GM19025 (cell line): ENCODE data around the gene TCF25.
"Not testable (repeated sequence)": the region's sequence is repeated elsewhere in the genome, so short reads cannot be mapped to it uniquely, and the experiment has no call there.

Source experiments
- ATAC-seq: cut with Tn5 transposase; IDR thresholded peaks from one replicate; pipeline ENCODE4 v1.9.1; 2021; ENCODE audit warnings: mild to moderate bottlenecking, low read depth, moderate library complexity; ENCODE audit not compliant: unreplicated experiment

Gene TCF25, protein sequence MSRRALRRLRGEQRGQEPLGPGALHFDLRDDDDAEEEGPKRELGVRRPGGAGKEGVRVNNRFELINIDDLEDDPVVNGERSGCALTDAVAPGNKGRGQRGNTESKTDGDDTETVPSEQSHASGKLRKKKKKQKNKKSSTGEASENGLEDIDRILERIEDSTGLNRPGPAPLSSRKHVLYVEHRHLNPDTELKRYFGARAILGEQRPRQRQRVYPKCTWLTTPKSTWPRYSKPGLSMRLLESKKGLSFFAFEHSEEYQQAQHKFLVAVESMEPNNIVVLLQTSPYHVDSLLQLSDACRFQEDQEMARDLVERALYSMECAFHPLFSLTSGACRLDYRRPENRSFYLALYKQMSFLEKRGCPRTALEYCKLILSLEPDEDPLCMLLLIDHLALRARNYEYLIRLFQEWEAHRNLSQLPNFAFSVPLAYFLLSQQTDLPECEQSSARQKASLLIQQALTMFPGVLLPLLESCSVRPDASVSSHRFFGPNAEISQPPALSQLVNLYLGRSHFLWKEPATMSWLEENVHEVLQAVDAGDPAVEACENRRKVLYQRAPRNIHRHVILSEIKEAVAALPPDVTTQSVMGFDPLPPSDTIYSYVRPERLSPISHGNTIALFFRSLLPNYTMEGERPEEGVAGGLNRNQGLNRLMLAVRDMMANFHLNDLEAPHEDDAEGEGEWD

DNA sequence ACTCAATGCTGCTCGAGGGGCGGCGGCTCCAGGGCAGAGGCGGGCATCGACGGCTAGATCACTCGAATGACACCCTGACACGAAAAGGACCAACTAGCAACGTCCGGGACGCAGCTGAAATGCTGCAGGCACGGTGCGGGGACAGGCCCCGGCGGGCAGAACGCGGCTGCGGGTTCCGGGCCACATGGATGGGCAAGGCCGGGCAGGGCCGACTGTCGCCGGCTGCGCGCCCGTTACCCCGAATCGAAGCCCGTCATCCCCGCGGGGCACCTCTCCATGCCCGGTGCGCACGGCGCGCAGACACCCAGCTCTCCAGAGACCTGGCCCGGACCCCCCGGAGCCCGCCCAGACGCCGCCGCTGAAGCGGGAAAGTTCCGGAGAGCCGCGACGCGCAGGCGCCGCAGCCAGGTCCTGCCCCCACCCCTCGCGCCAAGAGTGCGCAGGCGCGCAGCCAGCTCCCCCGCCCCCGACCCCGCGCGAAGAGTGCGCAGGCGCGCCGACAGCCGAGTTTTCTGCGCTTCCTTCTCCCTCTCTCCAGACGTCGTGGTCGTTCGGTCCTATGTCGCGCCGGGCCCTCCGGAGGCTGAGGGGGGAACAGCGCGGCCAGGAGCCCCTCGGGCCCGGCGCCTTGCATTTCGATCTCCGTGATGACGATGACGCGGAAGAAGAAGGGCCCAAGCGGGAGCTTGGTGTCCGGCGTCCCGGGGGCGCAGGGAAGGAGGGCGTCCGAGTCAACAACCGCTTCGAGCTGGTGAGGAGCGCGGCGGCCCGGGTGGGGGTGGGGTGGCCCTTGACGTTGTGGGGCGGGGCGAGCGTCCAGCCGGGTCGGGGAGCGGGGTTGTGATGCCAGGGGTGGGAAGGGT, at the start of gene TCF25:
Gene TCF25, plus strand, starts transcription at position 484 of the 863 bp plus-strand sequence. Its CDS starts 76 bp downstream, at position 560.
- ATAC-seq = peak; percentile 38

DNA sequence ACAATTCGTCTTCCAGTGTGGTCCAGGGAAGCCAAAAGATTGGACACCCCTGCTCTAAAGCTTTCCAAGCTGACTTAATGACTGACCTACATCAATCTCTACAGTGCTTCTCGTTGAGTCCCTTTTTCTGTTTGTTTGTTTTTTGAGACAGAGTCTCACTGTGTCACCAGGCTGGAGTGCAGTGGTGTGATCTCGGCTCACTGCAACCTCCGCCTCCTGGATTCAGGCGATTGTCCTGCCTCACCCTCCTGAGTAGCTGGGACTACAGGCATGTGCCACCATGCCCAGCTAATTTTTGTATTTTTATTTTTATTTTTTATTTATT, 49.6 kb upstream of the TCF25 start:
- not testable (repeated sequence) for ATAC-seq

DNA sequence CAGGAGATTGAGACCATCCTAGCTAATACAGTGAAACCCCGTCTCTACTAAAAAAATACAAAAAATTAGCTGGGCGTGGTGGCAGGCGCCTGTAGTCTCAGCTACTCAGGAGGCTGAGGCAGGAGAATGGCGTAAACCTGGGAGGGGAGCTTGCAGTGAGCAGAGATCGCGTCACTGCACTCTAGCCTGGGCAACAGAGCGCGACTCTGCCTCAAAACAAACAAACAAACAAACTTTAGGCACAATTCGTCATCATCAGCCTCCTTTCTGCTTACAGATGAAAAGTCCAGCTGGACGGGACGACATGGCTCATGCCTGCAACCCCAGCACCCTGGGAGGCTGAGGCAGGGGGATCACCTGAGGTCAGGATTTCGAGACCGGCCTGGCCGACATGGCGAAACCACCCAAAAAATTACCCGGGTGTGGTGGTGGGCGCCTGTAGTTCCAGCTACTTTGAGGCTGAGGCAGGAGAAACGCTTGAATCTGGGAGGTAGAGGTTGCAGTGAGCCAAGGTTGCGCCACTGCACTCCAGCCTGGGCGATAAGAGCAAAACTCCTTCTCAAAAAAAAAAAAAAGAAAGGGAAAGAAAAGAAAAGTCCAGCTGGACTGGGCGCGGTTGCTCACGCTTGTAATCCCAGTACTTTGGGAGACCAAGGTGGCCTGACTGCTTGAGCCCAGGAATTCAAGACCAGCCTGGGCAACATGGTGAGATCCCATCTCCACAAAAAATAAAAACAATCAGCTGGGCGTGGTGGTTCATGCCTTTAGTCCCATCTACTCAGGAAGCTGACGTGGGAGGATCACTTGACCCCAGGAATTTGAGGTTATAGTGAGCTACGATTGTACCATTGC, 46.6 kb upstream of the TCF25 start:
- ATAC-seq = no peak

DNA sequence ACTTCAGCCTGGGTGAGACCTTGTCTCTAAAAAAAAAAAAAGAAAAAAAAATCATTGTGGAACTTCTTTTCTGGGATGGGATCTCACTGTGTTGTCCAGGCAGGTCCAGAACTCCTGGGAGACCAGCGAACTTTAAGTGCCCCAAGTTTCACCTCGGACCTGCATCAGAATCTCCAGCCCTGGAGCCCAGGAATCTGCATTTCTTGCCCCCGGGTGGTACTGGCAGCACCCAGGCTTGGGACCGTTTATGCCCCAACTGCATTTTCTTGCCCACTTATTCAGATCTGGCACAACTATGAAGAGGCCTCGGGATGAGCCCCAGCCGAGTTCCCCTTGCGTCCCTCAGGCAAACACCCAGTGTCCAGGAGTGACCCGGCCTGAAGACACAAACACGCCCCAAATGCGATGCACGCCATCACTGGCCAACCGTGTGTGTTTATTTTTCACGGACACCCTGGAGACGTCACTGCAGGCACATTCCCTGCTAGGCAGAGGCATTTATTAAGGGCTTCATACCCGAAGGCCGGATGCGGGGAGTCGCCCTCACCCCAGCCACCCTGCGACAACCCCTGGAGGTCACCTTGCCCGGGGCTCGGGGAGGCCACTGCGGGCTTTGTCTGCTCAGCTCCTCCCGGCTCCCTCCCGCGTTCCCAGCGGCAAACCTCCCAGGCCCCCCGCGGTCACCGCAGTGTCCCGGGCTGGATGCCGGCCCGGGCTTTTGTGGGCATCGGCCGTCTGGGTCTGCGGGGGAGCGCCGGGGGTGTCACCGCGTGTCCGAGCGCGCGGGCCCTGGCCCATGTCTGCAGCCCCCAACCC, 45.8 kb upstream of the TCF25 start:
- ATAC-seq = no peak

DNA sequence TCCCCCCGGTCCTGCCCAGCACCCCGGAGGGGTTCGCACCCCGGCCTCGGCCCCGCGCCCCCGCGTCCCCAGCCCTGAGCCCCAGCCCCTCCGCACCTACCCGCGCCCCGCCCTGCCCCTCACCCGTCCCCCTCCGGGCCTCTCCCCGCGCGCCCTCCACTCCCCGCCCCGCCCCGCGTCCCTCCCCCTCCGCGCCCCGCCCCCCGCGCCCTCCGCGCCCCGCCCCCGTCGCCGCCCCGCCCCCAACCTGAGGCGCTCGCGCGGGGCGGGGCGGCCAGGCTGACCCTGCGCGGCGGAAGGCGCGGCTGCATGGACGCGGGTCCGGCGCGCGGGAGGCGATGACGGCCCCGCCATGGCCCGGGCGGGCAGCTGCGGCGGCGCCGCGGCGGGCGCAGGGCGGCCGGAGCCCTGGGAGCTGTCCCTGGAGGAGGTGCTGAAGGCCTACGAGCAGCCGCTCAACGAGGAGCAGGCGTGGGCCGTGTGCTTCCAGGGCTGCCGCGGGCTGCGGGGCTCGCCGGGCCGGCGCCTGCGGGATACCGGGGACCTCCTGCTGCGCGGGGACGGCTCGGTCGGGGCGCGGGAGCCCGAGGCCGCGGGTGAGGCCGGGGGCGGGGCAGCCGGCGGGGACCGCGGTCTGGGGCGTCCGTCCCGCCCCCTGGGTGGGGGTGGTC, 45.1 kb upstream of the TCF25 start, which contains the start of gene SPIRE2:
Gene SPIRE2, plus strand, starts transcription at position 277 of the 671 bp plus-strand sequence. Its CDS starts 76 bp downstream, at position 353.
- ATAC-seq = peak; percentile 55

DNA sequence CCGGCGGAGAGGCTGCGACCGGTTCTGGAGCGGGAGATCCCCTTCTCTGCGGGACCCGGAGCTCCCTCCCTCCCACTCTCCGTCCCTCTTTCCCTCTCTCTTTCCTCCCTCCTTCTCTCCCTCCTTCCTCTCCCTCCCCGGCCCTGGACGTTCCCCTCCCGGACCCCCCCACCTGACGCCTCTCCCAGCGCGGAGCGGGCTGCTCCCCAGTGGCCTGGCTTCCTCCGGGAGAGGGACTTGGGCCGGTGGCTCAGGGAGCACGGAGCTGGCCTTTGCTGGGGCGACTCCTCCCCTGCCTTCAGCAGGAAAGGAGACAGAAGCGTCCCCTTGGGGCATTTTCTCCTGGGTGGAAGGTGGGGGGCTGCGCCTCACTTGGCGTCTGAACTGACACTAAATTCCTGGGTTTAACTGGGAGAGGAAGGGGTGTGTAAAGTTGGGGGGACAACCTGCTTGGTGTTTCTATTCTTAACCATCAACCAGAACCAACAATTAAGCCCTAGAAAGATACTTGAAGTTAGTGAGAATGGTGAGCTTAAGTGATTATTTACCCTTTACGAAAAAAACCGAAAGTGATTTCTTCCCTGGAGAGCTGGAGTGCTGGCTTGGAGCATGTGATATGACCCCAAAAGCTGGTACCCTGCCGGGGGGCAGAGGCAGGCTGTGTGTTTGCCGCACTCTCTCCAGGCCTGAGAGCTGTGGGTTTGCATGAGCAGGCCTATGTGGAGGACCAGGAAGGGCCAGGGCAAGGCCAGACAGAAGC, 44.3 kb upstream of the TCF25 start:
- ATAC-seq = no peak

DNA sequence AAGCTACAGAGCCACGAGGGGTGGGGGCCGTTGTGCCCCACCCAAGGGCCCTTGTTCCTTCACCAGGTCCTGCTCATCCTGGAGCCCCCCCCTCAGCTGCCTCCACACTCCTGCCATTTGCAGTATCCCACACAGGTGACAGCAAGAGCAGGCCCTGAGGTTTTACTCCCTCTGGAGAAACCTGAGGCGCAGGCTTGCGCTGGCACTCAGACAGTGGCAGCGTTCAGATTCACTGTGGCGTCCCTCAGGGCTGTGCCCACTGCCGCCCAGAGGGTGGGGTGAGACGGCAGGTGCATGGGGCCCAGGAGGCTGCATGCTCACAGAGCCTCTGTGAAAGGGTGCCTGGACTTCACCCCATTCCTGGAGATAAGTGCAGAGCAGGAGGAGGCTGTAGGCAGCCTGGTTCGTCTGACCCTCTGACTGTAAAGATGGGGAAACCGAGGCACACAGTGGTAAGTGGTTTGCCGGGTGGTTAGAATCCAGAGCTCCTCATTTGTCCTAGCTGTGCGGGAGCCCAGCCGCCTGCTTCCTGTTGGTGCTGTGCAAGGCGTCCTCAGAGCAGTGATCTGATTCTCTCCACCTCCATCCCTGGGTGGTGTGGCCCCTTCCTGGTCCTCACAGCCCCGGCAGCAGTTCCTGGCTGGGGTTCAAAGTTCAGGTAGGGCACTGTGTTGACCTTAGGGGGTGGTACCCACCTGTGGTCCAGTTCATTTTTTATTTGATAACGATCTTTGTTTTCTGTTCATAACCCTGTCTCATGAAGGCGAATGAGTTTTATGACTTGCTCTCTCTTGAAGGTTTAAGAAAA, 43.6 kb upstream of the TCF25 start:
- no peak for ATAC-seq

DNA sequence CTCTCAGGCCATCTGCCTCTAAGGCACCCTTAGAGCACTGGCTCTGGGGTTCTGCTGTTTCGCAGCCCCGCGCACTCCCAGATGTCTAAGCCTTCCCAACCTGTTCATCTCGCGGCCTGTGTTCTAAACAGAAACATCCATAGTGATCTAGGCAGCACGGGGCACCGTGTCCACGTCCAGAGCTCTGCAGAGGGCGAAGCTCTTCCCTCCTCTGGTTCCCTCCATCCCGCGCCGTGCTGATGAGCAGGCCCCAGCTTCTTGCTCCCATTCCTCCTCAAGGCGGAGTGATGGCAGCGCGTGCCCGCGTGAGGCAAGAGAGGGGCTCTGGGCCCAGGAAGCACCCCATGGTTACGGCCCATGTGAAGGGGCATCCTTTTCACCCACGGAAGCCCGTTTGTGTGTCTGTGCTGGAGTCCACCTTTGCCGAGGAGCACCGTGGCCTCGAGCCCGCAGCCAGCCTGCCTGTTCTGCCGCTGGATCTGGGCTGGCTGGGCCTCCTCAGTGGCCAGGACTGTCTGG, 41.5 kb upstream of the TCF25 start:
- no peak for ATAC-seq

DNA sequence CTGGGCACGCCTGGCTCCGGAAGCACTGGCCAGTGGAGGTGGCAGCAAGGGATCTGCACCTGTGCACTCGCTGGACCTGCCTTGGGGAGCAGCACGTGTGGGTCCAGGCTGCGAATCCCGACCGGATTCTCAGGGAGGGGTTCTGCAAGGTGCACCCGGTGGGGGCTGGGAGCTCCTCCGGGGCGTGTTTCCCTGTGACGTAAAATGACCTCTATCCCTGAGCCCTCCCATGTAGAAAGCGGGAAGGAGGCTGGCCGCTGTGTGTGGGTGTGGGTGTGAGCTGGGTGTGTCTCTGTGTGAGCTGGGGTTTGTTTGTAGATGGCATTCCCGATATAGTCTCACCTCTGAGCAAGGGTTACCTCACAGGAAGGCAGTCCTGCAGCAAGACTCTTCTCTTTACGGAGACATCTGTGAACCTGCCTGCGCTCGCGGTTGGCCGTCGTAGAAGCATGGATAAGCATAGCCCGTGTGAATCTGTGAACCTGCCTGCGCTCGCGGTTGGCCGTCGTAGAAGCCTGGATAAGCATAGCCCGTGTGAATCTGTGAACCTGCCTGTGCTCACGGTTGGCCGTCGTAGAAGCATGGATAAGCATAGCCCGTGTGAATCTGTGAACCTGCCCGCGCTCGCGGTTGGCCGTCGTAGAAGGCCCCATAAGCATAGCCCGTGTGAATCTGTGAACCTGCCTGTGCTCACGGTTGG, 39.6 kb upstream of the TCF25 start:
- not testable (repeated sequence) for ATAC-seq

DNA sequence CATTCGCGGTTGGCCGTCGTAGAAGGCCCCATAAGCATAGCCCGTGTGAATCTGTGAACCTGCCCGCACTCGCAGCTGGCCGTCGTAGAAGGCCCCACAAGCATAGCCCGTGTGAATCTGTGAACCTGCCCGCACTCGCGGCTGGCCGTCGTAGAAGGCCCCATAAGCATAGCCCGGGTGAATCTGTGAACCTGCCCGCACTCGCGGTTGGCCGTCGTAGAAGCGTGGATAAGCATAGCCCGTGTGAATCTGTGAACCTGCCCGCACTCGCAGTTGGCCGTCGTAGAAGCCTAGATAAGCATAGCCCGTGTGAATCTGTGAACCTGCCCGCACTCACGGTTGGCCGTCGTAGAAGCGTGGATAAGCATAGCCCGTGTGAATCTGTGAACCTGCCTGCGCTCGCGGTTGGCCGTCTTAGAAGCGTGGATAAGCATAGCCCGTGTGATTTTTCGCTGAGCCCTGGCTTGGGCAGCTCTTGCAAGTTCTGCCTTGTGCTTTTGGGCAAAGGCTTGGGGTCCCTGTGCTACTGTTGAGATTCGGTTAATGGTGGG, 38.5 kb upstream of the TCF25 start:
- not testable (repeated sequence) for ATAC-seq

DNA sequence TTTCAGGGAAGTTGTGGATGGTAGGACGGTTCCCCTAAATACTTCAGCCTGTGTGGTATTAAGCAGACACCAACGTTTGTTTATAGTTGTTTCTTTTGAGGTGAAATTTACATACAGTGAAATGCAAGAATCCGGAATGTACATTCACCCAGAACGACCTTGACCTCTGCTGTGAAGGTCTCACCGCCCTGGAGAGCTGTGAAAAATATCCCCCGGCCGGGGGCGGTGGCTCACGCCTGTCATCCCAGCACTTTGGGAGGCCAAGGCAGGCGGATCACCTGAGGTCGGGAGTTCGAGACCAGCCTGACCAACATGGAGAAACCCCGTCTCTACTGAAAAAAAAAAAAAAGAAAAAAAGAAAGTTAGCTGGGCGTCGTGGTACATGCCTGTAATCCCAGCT, 36.9 kb upstream of the TCF25 start:
- not testable (repeated sequence) for ATAC-seq

DNA sequence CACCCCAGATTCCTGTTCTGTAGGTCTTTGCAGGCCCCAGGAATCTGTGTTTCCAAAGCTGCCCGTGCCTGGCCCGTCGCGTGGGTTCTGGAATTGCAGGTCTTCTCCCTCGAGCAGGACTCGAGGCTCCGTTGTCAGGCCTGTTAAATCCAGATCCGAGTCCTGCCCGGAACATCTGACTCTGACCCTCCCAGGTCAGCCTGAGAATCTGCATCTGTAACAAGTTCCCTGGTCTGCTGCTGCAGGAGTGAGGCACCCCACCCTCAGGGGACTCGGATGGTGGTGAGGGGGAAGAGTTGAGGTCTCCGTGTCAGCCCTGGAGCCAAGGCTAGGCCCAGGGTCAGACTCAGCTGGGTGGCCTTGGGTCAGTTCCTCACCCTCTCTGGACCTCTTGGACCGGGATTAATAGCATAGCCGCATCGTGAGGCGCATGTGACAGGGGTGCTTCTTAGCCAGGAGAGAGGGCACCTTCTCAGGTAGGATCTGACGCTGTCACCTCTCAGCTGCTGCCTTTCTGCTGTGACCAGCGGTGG, 36.3 kb upstream of the TCF25 start:
- ATAC-seq = no peak

DNA sequence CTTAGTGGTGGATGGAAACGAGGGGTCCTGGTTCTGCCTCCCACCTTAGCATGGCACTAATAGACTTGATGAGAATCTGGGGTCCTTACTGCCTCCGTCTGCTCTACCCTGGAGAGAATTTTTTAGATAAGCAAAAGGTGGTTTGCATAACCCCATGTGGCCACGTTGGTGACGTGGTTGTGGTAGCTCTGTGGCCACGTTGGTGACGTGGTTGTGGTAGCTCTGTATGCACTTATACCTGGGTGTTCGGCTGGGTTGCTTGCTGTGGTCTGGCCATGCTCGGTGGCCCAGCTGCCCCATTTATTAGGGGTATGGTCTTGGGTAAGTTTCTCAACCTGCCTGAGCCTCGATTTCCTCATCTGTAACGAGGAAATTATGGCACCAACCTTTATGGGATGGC, 32.1 kb upstream of the TCF25 start:
- ATAC-seq = no peak

DNA sequence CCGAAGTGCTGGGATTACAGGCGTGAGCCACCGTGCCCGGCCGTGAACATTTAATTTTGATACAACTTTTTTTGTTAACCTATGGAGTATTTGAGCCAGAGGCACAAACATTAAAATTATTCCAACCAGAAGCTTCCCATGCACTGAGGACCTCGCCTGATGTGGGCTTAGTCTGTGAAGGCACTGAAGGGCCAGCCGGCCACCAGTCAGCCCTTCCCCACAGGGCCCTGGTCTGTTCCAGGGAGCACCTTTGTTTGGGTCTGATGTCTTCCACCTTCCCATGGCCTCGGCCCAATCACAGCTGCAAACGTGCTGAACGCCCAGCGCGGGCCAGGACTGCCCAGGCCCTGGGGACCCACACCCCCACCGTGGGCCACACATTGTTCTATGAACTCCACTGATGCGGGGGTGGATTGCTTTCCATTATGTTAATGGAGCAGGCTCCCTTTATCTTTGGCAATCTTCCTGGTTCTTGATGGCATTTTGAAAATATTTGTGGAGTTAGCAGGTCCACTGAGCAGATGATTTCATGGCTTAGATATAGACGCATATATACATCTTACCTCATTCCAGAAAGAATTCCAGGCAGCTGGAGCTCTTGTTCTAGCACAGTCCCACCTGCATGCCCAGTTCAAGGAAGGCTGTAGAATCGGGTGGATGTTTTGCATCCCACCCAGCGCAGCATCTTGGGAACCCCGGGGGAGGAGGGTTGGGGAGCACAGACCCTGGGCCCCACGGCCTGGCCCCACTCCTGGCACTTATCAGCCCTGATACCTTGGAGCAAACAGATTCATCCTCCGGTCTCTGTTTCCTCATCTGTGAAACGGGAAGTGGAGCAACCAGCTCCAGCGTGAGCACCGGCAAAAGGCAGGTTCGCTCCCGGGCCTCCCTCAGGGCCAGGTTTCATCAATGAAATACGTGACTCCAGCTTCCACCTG, 30.7 kb upstream of the TCF25 start:
- no peak for ATAC-seq
